ENCODE measurements around the gene ZBTB37. TPM values are rescaled to one million over a fixed set of nuclear protein-coding genes. Genes with fewer than 3 reads are reported as not detected.

The ZBTB37 gene
- total RNA-seq, 2 donors from 2014 or later = 5.8 to 6.7 TPM

GRCh38 chr1:173866413-173867115, 1.6 kb upstream of the ZBTB37 start:
- peak overlapping the region; percentile 56 to 86 for H3K9ac ChIP-seq (ENCODE audit: low read depth in 2 of 2, low read length in 2 of 2)
- peaks cover 5% of the 10 kb centered on the region for H3K4me1 ChIP-seq
- no peak for TF ChIP-seq CTCF (IDR thresholded peaks at IDR 0.05)
- intact Hi-C loops (cut with DNase I) = loop anchor here (5.0 kb wide), 1 partner anchor 156 kb away; the partner anchor contains the start of gene RC3H1
- peaks cover 6% of the 10 kb centered on the region for H3K36me3 ChIP-seq
- no peaks in the 10 kb centered on the region for H3K27me3 ChIP-seq
- H3K4me3 ChIP-seq = peak overlapping the region; percentile 79
- no peaks in the 10 kb centered on the region for H3K9me3 ChIP-seq
- DNase-seq = no peak
- H3K27ac ChIP-seq = peak overlapping the region; percentile 96

- Histone ChIP-seq H3K27ac (peak overlapping the region; percentile 96), H3K9ac (ENCODE audit: low read depth in 2 of 2, low read length in 2 of 2) (peak overlapping the region; percentile 56 to 86), H3K4me3 (peak overlapping the region; percentile 79), H3K27me3 (no peaks in the 10 kb centered on the region), H3K4me1 (peaks cover 5% of the 10 kb centered on the region), H3K36me3 (peaks cover 6% of the 10 kb centered on the region), H3K9me3 (no peaks in the 10 kb centered on the region)
- no peak for TF ChIP-seq CTCF (IDR thresholded peaks at IDR 0.05)
- DNase-seq = no peak
- intact Hi-C loops (cut with DNase I) = loop anchor here (5.0 kb wide), 1 partner anchor 155 kb away; the partner anchor contains the start of gene RC3H1
These were observed 933 bp upstream of the ZBTB37 start for GRCh38 chr1:173867141-173867752.

GRCh38 chr1:173867753-173868265, 371 bp upstream of the ZBTB37 start, which contains the start of gene GAS5:
Gene GAS5 (minus strand): TSS chr1:173867989.
- TF ChIP-seq CTCF (IDR thresholded peaks at IDR 0.05) = no peak
- no peaks in the 10 kb centered on the region for H3K9me3 ChIP-seq
- H3K27ac ChIP-seq = peak within 1 kb of the TSS; percentile 96
- DNase-seq = peak; percentile 99
- no peaks in the 10 kb centered on the region for H3K27me3 ChIP-seq
- peaks cover 6% of the 10 kb centered on the region for H3K36me3 ChIP-seq
- peaks cover 5% of the 10 kb centered on the region for H3K4me1 ChIP-seq
- intact Hi-C loops (cut with DNase I) = loop anchor here (5.0 kb wide), 1 partner anchor 154 kb away; the partner anchor contains the start of gene RC3H1
- H3K4me3 ChIP-seq = peak within 1 kb of the TSS; percentile 79
- H3K9ac ChIP-seq (ENCODE audit: low read depth in 2 of 2, low read length in 2 of 2) = peak within 1 kb of the TSS; percentile 71 to 86

- H3K27me3 ChIP-seq = no peaks in the 10 kb centered on the region
- H3K9ac ChIP-seq (ENCODE audit: low read depth in 2 of 2, low read length in 2 of 2) = peak overlapping the region; percentile 71 to 86
- H3K9me3 ChIP-seq = no peaks in the 10 kb centered on the region
- intact Hi-C loops (cut with DNase I) = loop anchor here (5.0 kb wide), 1 partner anchor 153 kb away; the partner anchor contains the start of gene RC3H1
- peaks cover 6% of the 10 kb centered on the region for H3K36me3 ChIP-seq
- H3K4me1 ChIP-seq = peaks cover 5% of the 10 kb centered on the region
- no peak for DNase-seq
- peak overlapping the region; percentile 79 for H3K4me3 ChIP-seq
- no peak for TF ChIP-seq CTCF (IDR thresholded peaks at IDR 0.05)
- peak overlapping the region; percentile 96 for H3K27ac ChIP-seq
These were observed 810 bp downstream of the ZBTB37 start for GRCh38 chr1:173869021-173869359.

- Histone ChIP-seq H3K27ac (peak overlapping the region; percentile 96), H3K9ac (ENCODE audit: low read depth in 2 of 2, low read length in 2 of 2) (peak overlapping the region in 1 of 2 donors; percentile 64), H3K4me3 (no peak overlapping the region)
These were observed 2.3 kb downstream of the ZBTB37 start for GRCh38 chr1:173870252-173871075.

More at GRCh38 chr1:173870252-173871075, 2.3 kb downstream of the ZBTB37 start:
- Histone ChIP-seq H3K36me3 (no peaks in the 10 kb centered on the region), H3K9me3 (no peaks in the 10 kb centered on the region), H3K4me1 (peaks cover under 1% of the 10 kb centered on the region), H3K27me3 (no peaks in the 10 kb centered on the region)
- peak; percentile 40 for DNase-seq
- no peak for TF ChIP-seq CTCF (IDR thresholded peaks at IDR 0.05)
- intact Hi-C loops (cut with DNase I) = no loop called here
